ENCODE data around the gene SOX4.

SOX4 gene

GRCh38 chr6:21604081-21604480, 10.5 kb downstream of the SOX4 start:
- Histone ChIP-seq H4K20me1 (ENCODE audit: control insufficient read depth, insufficient read depth, low read depth, low read length) (no peaks in the 10 kb centered on the region), H3K4me3 (ENCODE audit: low read length) (no peak overlapping the region), H3K4me2 (ENCODE audit: low read length) (peak overlapping the region; percentile 42; the same call in 1 of the 2 replicates), H3K27ac (ENCODE audit: low read depth, low read length) (peak overlapping the region; percentile 41), H3K27me3 (ENCODE audit: control insufficient read depth, low read length) (no peaks in the 10 kb centered on the region), H3K9me3 (ENCODE audit: control insufficient read depth, insufficient read depth, low read length) (no peaks in the 10 kb centered on the region), H3K36me3 (ENCODE audit: control insufficient read depth, low read length) (no peaks in the 10 kb centered on the region), H3K79me2 (ENCODE audit: control insufficient read depth, low read length) (no peaks in the 10 kb centered on the region), H3F3A (ENCODE audit: control insufficient read depth, insufficient read depth) (no peaks in the 10 kb centered on the region), H3K4me1 (ENCODE audit: control insufficient read depth, low read length) (peaks cover 36% of the 10 kb centered on the region), H3K9me2 (replicated peaks; ENCODE audit: control insufficient read depth, low read length) (no peaks in the 10 kb centered on the region)
- no peak for TF ChIP-seq EZH2phosphoT487 (IDR thresholded peaks at IDR 0.05; ENCODE audit: borderline replicate concordance, low read length)
- no peak for TF ChIP-seq CTCF (IDR thresholded peaks at IDR 0.05; ENCODE audit: low read depth, low read length, poor library complexity, severe bottlenecking)

- H3F3A ChIP-seq (ENCODE audit: control insufficient read depth, insufficient read depth), result no peaks in the 10 kb centered on the region
- H3K27me3 ChIP-seq (ENCODE audit: control insufficient read depth, low read length), result no peaks in the 10 kb centered on the region
- H3K79me2 ChIP-seq (ENCODE audit: control insufficient read depth, low read length), result no peaks in the 10 kb centered on the region
- no peaks in the 10 kb centered on the region for H3K36me3 ChIP-seq (ENCODE audit: control insufficient read depth, low read length)
- H4K20me1 ChIP-seq (ENCODE audit: control insufficient read depth, insufficient read depth, low read depth, low read length), result no peaks in the 10 kb centered on the region
- H3K4me2 ChIP-seq (ENCODE audit: low read length), result no peak overlapping the region
- TF ChIP-seq EZH2phosphoT487 (IDR thresholded peaks at IDR 0.05; ENCODE audit: borderline replicate concordance, low read length) (no peak), CTCF (IDR thresholded peaks at IDR 0.05; ENCODE audit: low read depth, low read length, poor library complexity, severe bottlenecking) (no peak)
- no peaks in the 10 kb centered on the region for H3K9me3 ChIP-seq (ENCODE audit: control insufficient read depth, insufficient read depth, low read length)
- H3K4me1 ChIP-seq (ENCODE audit: control insufficient read depth, low read length), result peaks cover 32% of the 10 kb centered on the region
- H3K27ac ChIP-seq (ENCODE audit: low read depth, low read length), result no peak overlapping the region
- no peaks in the 10 kb centered on the region for H3K9me2 ChIP-seq (replicated peaks; ENCODE audit: control insufficient read depth, low read length)
- no peak overlapping the region for H3K4me3 ChIP-seq (ENCODE audit: low read length)
These were observed 11.6 kb downstream of the SOX4 start for GRCh38 chr6:21605166-21605565.

GRCh38 chr6:21608601-21609000, 15.1 kb downstream of the SOX4 start:
- Histone ChIP-seq H3K9me3 (ENCODE audit: control insufficient read depth, insufficient read depth, low read length) (no peaks in the 10 kb centered on the region), H3K9me2 (replicated peaks; ENCODE audit: control insufficient read depth, low read length) (no peaks in the 10 kb centered on the region)
- TF ChIP-seq EZH2phosphoT487 (IDR thresholded peaks at IDR 0.05; ENCODE audit: borderline replicate concordance, low read length) (no peak), CTCF (IDR thresholded peaks at IDR 0.05; ENCODE audit: low read depth, low read length, poor library complexity, severe bottlenecking) (no peak)

More at GRCh38 chr6:21608601-21609000, 15.1 kb downstream of the SOX4 start:
- Histone ChIP-seq H3K4me2 (ENCODE audit: low read length) (no peak overlapping the region), H3K4me1 (ENCODE audit: control insufficient read depth, low read length) (peaks cover 30% of the 10 kb centered on the region), H3K27me3 (ENCODE audit: control insufficient read depth, low read length) (no peaks in the 10 kb centered on the region), H3K27ac (ENCODE audit: low read depth, low read length) (no peak overlapping the region), H3K36me3 (ENCODE audit: control insufficient read depth, low read length) (no peaks in the 10 kb centered on the region), H4K20me1 (ENCODE audit: control insufficient read depth, insufficient read depth, low read depth, low read length) (no peaks in the 10 kb centered on the region), H3F3A (ENCODE audit: control insufficient read depth, insufficient read depth) (no peaks in the 10 kb centered on the region), H3K4me3 (ENCODE audit: low read length) (no peak overlapping the region), H3K79me2 (ENCODE audit: control insufficient read depth, low read length) (no peaks in the 10 kb centered on the region)

Measured in DOHH2 (cell line).